ENCODE results near the gene HSPA4L. TPM values are rescaled to one million over a fixed set of nuclear protein-coding genes. Genes with fewer than 3 reads are reported as not detected.

Gene HSPA4L
- total RNA-seq, 6 experiments from 2014 or later, result 1.8 to 14.9 (median 13.0) TPM

GRCh38 chr4:127829014-127829413, 46.9 kb downstream of the HSPA4L start:
- H3K4me1 ChIP-seq, result no peaks in the 10 kb centered on the region
- H3K27ac ChIP-seq, result no peak overlapping the region
- DNase-seq (no peak), ATAC-seq (no peak)
- TF ChIP-seq POLR2A (IDR thresholded peaks at IDR 0.05), result no peak
- TF ChIP-seq, protein P1, sequence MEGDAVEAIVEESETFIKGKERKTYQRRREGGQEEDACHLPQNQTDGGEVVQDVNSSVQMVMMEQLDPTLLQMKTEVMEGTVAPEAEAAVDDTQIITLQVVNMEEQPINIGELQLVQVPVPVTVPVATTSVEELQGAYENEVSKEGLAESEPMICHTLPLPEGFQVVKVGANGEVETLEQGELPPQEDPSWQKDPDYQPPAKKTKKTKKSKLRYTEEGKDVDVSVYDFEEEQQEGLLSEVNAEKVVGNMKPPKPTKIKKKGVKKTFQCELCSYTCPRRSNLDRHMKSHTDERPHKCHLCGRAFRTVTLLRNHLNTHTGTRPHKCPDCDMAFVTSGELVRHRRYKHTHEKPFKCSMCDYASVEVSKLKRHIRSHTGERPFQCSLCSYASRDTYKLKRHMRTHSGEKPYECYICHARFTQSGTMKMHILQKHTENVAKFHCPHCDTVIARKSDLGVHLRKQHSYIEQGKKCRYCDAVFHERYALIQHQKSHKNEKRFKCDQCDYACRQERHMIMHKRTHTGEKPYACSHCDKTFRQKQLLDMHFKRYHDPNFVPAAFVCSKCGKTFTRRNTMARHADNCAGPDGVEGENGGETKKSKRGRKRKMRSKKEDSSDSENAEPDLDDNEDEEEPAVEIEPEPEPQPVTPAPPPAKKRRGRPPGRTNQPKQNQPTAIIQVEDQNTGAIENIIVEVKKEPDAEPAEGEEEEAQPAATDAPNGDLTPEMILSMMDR (IDR thresholded peaks at IDR 0.05), result no peak
- intact Hi-C loops (cut with DNase I), result no loop called here
- no peak overlapping the region for H3K4me3 ChIP-seq
- H3K27me3 ChIP-seq, result no peaks in the 10 kb centered on the region
- peaks cover 0 to 7% (median 2%) of the 10 kb centered on the region in 4 donors for H3K36me3 ChIP-seq
- H3K9me3 ChIP-seq, result no peaks in the 10 kb centered on the region

GRCh38 chr4:127832585-127832984, 50.5 kb downstream of the HSPA4L start:
- H3K4me1 ChIP-seq, result no peaks in the 10 kb centered on the region
- H3K27ac ChIP-seq, result no peak overlapping the region
- DNase-seq (no peak), ATAC-seq (peak in 1 of 4 donors; percentile 46)
- 82% methylated on average over 4 of the region's 4 CpGs for WGBS (ENCODE audit: insufficient coverage, low coverage, low lambda C conversion rate, missing lambda C conversion rate)
- intact Hi-C loops (cut with DNase I), result no loop called here
- no peak overlapping the region for H3K4me3 ChIP-seq
- H3K36me3 ChIP-seq, result peaks cover 0 to 7% (median 2%) of the 10 kb centered on the region in 4 donors
- H3K9me3 ChIP-seq, result no peaks in the 10 kb centered on the region
- no peaks in the 10 kb centered on the region for H3K27me3 ChIP-seq
- TF ChIP-seq, protein P1 (IDR thresholded peaks at IDR 0.05), result no peak
- no peak for TF ChIP-seq POLR2A (IDR thresholded peaks at IDR 0.05)

DNA sequence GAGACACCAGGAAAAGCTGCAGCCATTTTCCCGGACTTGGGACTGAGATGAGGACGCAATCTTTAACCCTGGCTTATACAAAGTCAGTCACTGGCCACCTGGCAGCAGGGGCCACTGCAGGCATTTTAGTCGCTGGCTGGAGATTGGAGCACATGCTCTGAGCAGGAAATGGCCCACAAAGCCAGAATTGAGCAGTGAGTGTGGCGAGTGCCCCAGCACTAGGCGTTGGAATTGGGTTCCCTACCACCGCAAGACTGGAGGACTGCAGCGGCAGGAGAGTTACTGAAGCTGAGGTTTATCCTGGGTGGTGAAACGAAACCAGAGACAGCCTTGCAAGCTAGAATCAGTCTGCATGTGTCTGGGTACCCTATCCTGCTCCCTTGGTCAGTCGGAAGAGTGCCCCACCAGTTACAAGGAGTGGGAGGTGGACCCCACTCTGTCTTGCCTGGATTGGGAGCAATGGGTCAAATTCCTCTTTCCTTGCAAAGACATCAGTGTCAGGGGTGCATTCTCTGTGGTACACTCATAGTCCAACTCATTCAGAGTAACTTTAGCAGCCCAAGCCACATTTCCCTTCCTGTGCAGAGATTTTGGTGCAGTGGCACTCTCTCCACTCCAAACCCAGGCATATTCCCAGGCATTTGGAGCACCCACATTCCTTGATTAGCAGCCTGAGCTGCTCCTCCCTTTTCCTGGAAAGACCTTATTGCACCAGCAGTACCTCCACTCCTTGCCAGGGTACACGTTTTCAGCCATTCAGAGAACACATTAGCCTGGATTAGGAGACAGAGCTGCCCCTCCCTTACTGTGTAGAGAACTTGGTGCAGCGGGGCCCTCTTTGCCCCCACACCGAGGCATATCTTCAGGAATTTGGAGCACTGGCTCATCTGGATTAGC, 61.8 kb downstream of the HSPA4L start:
- Histone ChIP-seq H3K4me3 (no peak overlapping the region), H3K36me3 (no peaks in the 10 kb centered on the region), H3K27ac (no peak overlapping the region), H3K27me3 (no peaks in the 10 kb centered on the region), H3K9me3 (no peaks in the 10 kb centered on the region), H3K4me1 (peaks cover 0 to 6% (median 0%) of the 10 kb centered on the region in 4 donors)
- intact Hi-C loops (cut with DNase I), result no loop called here
- peak in 1 of 4 donors; percentile 17 for ATAC-seq
- no peak for DNase-seq
- TF ChIP-seq, protein P1 (IDR thresholded peaks at IDR 0.05), result no peak
- no peak for TF ChIP-seq POLR2A (IDR thresholded peaks at IDR 0.05)
- 91% methylated on average over 6 of the region's 12 CpGs for WGBS (ENCODE audit: insufficient coverage, low coverage, low lambda C conversion rate, missing lambda C conversion rate)

DNA sequence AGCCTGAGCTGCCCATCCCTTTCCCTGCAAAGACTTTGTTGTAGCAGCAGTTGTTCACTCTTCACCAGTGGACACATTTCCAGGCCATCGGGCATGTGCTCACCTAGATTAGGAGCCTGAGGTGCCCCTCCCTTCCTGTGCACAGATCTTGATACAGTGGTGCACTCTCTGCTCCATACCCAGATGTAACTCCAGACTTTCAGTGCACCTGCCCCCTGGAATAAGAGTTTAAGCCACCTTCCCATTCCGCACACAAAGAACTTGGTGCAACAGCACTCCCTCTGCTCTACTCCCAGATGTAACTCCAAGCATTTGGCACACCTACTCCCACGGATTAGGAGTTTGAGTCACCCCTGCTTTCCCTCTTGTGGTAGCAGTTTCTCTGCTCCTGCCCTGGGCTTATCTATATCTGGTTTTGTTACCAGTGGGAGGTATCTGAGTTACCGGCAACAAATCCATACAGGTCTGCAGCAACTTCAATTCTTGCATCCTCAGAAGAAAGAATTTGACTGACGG, 62.5 kb downstream of the HSPA4L start:
- intact Hi-C loops (cut with DNase I), result no loop called here

More for the DNA sequence above, 62.5 kb downstream of the HSPA4L start:
- no peak overlapping the region for H3K4me3 ChIP-seq
- no peaks in the 10 kb centered on the region for H3K9me3 ChIP-seq
- no peak for ATAC-seq
- no peak overlapping the region for H3K27ac ChIP-seq
- peaks cover 0 to 6% (median 0%) of the 10 kb centered on the region in 4 donors for H3K4me1 ChIP-seq
- DNase-seq, result no peak
- no peaks in the 10 kb centered on the region for H3K27me3 ChIP-seq
- WGBS (ENCODE audit: insufficient coverage, low coverage, low lambda C conversion rate, missing lambda C conversion rate), result 71% methylated on average over 3 of the region's 5 CpGs
- H3K36me3 ChIP-seq, result no peaks in the 10 kb centered on the region
- TF ChIP-seq POLR2A (IDR thresholded peaks at IDR 0.05), result no peak
- TF ChIP-seq, protein P1 (IDR thresholded peaks at IDR 0.05), result no peak

Measured in right lobe of liver (tissue), 6 donors.